ENCODE results near the gene KRTAP10-4.

The KRTAP10-4 gene

GRCh38 chr21:44568667-44569556 is 4.6 kb upstream of the KRTAP10-4 start:
- TF ChIP-seq CTCF (conservative IDR thresholded peaks at IDR 0.05; ENCODE audit: low read depth) = no peak
- no peak for DNase-seq (ENCODE audit: low spot score)
- ChIA-PET POLR2A (ENCODE audit: low non-redundant PET) (no interaction called here), CTCF (no interaction called here)
- no peak overlapping the region for H3K27ac ChIP-seq

- TF ChIP-seq CTCF (conservative IDR thresholded peaks at IDR 0.05; ENCODE audit: low read depth) = no peak
- POLR2A ChIA-PET (ENCODE audit: low non-redundant PET) = no interaction called here
- no peak overlapping the region for H3K27ac ChIP-seq
- CTCF ChIA-PET = interaction anchor here (0.6 kb wide), 1 partner anchor 380 kb away, joined by 3 read pairs; no protein-coding TSS in a partner anchor
- DNase-seq (ENCODE audit: low spot score) = no peak
These were observed 3.5 kb upstream of the KRTAP10-4 start for GRCh38 chr21:44569861-44570517.

- ChIA-PET CTCF (no interaction called here), POLR2A (ENCODE audit: low non-redundant PET) (no interaction called here)
- TF ChIP-seq CTCF (conservative IDR thresholded peaks at IDR 0.05; ENCODE audit: low read depth) = no peak
- H3K27ac ChIP-seq = no peak overlapping the region
- no peak for DNase-seq (ENCODE audit: low spot score)
These were observed 2.2 kb upstream of the KRTAP10-4 start for GRCh38 chr21:44571296-44571695.

- CTCF ChIA-PET = no interaction called here
- DNase-seq (ENCODE audit: low spot score) = no peak
- POLR2A ChIA-PET (ENCODE audit: low non-redundant PET) = interaction anchor here (0.6 kb wide), 1 partner anchor 32 kb away, joined by 3 read pairs; no protein-coding TSS in a partner anchor
- no peak for TF ChIP-seq CTCF (conservative IDR thresholded peaks at IDR 0.05; ENCODE audit: low read depth)
- H3K27ac ChIP-seq = no peak overlapping the region
These were observed 1.4 kb upstream of the KRTAP10-4 start for GRCh38 chr21:44571844-44572782.

- no peak for DNase-seq (ENCODE audit: low spot score)
- CTCF ChIA-PET = no interaction called here
- no peak overlapping the region for H3K27ac ChIP-seq
- TF ChIP-seq CTCF (conservative IDR thresholded peaks at IDR 0.05; ENCODE audit: low read depth) = no peak
- POLR2A ChIA-PET (ENCODE audit: low non-redundant PET) = interaction anchor here (0.6 kb wide), 1 partner anchor 33 kb away, joined by 3 read pairs; no protein-coding TSS in a partner anchor
These were observed 458 bp upstream of the KRTAP10-4 start for GRCh38 chr21:44572959-44573583.
